GM21381 (cell line): Measurements from ENCODE around the gene SPATA32.

Experiments
- ATAC-seq: cut with Tn5 transposase; IDR thresholded peaks from one replicate; pipeline ENCODE4 v1.9.1; 2021; ENCODE audit warnings: mild to moderate bottlenecking, moderate library complexity; ENCODE audit not compliant: unreplicated experiment

Gene SPATA32

DNA sequence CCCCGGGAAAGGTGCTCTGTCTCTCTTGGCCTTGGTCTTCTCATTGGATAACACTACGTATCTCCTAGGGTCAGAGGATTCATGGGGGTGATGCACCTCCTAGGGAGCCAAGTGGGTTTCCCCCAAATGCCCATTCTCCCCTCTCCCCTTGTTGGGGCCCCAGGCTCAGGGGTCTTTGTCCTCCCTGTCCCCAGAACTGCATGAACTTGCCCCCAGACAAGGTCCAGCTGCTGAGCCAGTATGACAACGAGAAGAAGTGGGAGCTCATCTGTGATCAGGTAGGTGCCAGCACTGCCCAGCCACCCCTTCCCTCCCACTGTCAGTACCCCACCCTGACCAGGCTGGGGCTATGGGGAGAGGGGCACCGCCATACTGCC, 31.5 kb downstream of the SPATA32 start:
- no peak for ATAC-seq

DNA sequence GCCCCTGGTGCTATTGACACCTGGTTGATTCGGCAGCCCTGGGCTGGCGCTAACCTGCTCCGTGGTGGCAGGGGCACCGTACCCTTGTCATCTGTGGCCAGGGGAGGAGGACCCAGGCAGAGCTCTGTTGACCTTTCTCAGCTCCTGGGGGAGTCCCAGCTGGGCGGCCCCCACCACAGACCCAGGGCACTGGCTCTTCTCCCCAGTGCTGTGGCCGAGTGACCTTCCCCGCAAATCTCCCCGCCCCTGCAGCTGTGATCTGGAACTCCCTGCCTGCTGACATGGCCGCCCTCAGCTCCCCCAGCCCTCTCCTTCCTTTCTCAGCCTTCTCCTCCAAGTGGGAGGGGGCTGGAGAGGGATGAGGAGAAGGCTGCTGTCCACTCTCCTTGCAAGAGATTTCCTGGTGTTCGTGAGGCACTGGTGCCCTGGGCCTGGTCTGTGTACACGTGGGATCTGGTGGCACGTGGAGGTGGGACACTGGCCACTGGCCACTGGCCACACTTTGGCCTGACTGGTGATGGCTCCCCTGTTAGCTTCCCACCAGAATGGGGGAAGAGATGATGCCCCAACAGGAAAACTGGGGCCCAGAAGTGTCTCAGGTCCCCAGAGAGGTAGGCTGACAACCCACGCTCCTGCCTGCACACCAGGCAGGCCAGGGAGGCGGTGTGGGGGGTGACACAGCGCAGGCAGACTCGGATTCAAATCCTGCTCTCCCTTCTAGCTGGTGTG, 32.0 kb downstream of the SPATA32 start:
- ATAC-seq = no peak

DNA sequence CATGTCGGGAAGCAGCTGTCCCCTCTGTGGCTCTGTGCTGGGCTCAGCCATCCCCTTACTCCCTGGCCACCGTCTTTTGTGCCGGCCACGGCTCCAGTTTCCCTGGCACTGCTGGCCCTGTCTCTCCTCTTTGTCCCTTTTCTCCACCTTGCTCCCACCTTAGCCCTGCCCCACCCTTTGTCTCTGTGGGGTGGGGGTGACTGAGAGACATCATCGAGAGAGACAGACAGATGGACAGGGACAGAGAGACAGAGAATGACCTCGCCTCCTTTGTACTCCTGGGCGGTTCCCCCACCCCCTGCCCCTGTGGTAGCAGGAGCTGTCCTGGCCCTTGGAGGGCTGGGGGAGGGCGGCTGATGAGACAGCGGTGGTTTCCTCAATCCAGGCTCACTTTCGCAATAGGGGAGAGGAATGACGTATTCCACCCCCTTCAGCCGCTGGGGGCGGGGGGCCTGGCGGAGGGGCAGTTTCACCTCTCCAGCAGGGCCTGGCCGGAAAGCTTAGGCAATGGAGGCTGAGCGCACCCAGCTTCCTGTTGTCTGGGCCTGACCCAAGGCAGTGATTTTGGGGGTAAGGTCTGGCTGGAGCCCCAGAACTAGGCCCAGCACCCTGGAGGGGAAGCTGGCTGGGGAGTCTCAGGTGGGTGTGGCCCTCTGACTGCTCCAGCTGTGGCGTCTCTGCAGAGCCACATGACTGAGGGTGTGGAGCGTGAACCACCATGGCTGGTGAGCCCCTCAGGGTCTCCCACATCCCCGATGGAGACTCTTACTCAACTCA, 32.9 kb downstream of the SPATA32 start:
- peak; percentile 31 for ATAC-seq

DNA sequence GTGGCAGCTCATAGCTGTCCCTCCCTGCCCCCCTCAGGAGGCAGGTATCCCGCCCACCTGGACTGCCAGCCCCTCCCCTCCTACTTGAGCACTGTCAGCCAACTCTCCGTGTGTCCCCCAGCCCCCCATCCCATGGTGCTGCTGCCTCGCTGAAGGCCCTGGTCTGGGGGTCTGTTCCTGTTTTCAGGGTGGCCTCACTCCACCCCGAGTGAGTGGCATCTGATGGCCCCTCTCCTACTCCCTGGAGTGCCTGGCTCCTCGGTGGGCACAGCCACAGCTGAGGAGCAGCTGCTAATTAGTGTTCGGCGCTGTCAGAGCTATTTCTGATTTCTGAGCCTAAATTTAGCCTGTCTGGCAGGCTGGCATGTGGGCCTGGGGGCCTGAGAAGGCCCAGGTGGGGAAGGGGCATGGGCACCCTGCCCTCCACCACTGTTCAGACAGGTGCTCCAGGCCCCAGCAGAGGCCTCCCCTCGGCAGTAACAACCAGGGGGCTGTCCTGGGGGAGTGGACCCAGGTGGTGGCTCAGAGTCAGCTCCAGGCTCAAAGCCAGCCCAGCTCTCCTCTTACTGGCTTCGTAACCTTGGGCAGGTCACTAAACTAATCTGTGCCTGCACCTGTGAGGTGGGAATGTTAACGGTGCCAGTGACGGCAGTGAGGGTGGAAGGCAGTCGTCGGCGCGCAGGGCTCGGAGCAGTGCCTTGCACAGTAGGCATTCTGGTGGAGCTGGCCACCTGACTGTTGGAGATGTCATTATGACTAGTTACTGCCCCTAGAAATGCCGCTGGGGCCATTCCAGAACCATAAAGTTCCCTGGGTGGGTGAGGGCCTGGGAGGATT, 33.8 kb downstream of the SPATA32 start:
- ATAC-seq = no peak

DNA sequence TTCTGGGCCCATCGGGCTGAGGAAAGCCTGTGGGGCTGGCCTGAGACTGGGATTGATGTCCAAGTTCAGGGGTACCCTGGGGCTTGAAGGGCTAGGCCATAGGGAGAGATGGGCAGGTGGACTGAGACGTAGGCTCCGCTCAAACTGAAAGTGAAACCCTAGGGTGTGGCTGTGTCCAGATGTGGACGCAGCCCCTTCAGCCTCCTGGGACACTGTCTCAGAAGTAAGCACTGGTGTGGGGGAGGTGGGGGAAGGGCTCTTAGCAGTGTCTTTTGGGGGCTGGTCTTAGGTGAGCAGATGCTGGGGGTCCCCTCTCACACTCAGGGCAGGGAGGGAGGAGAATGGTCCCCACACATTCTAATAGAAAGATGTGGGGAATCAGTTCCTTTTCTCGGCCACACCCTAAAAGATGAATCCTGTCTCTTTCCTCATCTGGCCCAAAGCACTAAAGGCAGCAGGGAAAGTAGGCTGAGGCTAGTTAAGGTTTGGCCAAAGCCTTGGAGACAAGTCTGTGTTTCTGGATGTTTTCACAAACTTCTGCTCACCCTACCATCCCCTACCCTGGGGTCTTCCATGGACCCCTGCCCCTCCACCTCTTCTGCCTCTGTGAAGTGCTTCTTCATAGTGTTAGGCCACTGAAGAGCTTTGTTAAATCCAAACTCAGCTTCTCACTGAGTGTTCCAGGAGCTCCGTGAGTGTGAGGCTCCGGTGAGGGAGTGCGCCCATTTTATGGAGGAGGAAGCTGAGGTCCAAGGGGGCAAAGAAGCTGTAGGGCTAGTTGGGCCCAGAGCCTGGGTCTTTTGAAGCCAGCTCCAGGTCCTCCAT, 34.6 kb downstream of the SPATA32 start:
- ATAC-seq = no peak

DNA sequence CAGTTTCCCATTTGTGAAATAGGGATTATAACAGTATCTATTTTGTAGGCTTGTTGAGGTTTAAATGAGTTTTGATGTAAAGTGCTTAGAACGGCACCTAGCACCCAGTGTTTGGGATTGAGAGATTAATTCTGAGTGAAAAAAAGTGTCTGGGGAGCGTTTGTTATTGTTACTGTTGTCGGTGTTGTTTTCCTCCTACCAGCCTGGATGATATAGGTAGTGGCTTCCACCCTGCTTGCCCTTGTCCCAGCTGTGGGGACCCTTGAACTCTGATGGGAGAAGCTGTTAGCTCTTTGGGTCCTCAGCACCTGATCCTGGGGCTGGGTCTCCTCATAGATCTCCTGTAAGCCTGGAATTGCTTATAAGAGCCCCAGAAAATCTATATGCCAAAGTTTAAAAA, 35.3 kb downstream of the SPATA32 start:
- no peak for ATAC-seq

DNA sequence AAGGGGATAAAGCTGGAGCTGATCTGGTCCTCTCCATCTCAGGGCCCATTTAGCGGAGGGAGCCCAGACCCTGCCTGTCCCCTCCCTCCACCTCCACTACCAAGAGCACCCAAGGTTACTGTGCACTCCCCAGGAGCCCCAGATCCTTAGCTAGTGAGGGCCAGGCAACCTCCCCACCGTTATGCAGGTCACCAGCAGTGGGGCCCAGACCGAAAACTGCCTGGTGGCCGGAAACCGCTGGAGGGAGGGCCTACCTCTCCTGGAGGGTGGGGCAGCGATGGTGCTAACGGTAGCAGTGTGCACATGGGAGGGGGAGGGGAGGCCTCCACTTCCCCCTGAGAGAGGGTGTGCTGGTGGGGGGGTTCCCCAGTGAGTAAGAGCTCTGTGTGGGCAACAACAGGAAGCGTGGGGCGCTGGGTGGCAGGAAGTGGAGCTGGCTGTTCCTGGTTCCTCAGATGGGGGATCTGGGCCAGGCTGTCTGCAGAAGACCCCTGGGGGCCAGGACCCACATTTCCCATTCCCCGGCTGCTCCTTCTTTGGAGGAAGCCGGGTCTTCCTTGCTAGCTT, 35.8 kb downstream of the SPATA32 start:
- peak; percentile 47 for ATAC-seq

DNA sequence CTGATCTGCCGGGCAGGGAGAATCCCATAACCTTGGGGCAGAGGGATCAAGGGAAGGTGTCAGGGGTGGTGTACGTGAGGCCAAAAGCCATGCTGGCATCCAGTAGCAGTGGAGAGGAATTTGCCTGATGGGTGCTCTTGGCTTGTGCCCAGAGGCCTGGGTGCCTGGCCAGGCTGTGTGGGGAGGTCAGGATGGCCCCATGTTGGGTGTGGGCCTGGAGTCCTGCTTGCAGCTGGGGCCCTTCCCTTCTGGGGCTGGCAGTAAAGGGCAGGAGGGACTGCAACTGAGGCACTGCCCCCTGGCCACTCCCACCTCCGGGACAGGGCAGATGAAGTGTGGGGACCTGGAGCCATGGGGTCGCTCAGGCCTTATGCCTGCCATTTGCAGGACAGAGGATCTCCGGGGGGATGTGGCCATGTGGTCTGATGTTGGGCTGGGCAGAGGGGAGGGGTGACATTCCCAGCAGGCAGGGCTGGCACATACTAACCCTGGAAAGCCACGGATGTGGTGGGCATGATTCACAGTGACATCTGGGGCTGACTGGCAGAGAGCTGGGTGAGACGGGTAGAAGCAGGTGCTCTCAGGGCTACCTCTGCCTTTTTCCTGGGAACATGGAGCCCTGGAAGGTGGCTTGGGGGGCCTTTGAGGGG, 36.7 kb downstream of the SPATA32 start:
- ATAC-seq = no peak

DNA sequence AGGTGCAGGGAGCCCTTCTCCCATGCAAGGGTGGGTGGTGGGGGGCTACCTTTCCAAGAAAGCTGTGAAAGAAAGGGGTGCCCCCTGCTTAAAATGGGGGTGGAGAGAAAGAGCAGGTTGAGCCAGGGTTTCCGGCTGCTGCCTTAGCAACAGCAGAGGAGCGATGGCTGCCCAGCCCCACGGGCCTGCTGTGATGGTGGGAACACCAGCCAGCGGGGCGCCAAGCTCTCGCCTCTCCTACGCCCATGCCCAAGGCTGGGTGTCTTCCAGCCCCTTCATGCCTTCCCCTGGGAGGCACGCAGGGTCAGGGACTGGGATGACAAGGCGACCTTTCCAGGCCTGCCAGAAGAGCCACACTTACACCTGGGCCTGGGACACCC, 37.2 kb downstream of the SPATA32 start:
- no peak for ATAC-seq

DNA sequence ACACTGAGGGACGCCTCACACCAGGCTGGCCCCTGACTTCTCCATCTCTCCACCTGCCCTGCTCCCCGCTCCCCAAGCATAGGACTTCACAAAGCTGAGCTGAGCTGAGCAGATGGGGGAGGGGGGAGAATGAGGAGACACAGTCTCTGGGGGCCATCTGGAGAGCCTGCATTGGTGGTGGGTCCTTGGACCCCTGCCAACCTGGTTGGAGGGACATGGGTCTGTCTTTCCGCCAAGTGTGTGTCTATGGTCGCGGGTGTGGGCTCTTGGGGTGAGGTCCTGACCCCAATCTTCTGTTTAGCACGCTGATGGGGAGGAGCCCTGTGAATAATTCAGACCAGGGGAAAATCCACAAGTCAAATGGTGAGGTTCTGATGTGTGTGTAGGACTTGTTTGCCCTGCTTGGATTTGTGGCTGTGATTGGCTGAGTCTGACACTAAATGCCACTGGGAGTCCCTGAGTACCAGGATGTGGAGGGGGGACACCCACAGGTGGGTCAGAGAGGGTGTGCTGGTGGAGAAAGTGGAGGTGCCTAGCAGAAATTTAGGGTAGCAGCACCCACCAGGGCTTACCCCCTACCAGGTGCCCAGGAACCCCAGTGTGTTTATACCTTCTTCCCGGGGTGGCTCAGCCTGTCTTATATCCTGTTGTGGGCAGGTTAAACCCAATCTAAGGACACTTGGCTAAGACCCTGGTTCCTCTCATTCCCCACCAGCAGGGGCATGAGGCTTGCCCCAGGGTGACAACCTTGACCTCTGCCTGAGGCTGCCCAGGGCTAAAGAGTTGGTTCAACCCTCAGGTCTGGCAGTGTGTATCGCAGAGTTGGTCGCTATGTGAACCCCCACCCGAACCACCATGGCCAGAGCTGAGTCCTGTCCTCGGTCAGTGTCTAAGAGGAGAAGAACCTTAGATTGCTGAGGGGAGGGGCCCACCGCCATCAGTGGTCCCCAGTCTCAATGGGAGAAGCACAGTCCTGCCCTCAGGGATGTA, 38.1 kb downstream of the SPATA32 start:
- no peak for ATAC-seq

DNA sequence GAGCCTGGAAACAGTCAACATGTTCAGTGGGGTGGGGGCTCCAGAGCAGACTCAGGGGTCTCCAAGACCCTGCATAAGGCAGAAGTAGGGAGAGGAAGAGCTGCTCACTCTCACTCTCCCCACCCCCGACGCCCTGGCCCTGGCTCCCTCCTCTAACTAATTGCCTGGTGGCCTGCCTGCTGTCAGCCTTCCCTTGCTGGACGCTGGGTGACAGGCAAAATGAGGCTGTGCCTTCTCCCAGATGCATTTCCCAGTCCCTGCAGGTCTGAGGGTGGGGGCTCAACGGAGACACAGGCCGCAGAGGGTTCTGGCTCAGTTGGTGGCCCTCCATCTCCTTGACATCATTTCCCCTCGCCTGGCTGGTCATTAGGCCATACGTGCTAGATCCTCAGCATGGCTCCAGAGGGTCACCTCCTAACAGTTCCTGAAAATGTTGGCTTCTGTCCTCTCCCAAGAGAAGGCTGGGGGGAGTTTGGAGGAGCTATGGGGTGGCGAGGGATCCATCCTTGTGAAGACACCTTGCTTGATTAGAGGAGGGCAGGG, 38.8 kb downstream of the SPATA32 start:
- ATAC-seq = no peak

DNA sequence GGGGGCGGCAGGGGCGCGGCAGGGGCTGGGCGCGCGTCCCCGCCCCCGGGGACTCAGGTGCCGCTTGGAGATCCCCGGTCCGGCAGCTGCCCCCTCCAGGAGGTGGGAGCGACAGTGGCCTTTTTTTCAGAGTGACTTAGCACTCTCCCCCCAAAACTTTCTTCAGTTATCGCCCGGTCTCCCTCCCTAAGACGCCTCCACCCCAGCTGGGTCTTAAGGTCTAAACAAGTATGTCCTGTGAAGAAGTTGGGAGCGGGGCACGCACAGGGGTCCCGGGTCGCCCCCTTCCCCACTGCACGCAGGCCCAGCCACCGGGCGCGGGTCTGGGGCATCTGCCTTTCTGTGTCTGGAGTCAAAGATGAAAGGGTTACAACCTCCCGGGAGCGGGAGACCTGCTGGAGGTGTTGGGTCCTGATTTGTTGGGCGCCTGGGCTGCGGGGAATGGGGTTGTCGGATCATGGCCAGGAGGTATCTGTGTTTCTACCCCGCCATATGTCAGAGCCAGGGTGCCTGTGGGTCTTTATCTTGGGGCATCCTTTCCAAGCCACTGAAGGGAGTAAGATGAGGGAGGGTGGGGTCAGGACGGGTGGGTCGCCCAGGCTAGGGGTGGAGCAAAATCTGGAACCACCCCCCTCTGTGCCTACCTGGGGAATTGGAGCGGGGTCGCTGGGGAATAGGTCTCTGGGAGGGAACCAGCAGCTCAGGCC, 39.5 kb downstream of the SPATA32 start:
- no peak for ATAC-seq

DNA sequence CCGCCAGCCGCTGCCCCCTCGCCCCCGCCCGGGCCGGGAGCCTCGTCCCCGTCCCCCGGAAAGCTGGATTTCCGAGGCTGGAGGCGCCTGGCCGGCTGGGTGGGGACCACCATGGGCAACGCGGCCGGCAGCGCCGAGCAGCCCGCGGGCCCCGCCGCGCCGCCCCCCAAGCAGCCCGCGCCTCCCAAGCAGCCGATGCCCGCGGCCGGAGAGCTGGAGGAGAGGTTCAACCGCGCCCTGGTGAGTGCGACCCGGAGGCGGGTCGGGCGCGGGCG, 39.9 kb downstream of the SPATA32 start:
- ATAC-seq = no peak

DNA sequence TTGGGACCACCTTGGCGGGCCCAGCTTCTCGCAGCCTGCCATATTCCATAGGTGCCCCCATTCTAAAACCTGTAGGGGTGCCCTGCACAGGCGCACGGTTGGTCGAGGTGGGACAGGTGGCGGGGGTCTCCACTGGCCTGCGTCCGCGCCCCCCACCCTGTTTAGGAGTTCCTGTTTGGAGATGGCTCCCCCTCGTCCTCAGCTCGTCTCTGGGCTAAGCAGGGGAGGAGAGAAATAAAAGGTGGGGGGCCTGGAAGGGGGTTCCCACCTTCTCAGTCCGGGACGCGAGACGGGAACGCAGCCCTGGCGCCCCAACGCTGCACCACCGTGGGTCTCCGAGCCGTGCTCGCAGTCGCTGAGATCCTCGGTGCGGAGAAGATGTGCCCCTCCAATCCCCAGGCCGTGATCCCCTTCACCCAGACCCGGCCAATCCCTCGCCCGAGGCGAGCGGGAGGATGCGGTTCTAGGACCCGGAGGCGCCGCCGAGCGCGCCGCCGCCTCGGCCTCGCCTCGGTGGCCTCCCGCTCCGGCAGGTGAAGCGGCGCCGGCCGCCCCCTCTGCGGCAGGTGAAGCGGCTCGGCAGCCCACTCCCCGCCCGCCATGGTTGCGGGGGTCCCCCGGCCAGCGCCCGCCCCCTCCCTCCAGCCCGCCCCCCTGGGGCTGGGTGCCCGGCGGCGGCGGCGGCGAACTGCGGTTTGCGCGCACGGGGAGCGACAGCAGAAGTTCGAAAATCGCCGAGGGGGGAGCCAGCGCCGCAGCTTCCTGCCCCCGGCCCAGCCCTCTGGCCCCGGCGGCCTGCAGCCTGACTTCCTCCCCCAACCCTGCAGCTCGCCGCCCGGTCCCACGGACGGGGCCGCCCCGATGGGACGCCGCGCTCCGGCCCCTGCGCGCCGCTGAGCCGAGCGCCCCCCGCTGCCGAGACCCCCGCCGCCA, 40.5 kb downstream of the SPATA32 start, which contains the start of gene FMNL1:
Gene FMNL1, plus strand, starts transcription at position 805 of the 933 bp plus-strand sequence. CDS start 240 bp downstream, outside the sequence.
- no peak for ATAC-seq

DNA sequence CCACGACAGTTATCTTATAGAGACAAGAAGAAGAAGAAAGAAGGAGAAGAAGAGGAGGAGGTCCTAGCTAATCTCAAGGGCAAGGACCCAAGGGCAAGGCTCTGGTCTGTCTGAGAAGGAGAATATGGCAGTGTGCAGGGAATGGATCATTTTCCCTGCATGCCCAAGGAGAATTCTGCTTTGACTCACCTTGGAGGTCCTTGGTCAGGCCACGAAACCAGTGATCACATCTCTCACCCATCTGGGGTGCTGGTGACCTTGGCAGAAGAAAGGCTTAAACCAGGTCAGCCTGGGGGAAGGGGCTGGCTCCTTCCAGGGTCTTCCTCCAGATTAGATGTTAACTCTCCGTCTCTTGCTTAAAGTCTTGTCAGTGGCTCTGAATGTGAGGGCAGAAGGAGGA, 41.8 kb downstream of the SPATA32 start:
- no peak for ATAC-seq

DNA sequence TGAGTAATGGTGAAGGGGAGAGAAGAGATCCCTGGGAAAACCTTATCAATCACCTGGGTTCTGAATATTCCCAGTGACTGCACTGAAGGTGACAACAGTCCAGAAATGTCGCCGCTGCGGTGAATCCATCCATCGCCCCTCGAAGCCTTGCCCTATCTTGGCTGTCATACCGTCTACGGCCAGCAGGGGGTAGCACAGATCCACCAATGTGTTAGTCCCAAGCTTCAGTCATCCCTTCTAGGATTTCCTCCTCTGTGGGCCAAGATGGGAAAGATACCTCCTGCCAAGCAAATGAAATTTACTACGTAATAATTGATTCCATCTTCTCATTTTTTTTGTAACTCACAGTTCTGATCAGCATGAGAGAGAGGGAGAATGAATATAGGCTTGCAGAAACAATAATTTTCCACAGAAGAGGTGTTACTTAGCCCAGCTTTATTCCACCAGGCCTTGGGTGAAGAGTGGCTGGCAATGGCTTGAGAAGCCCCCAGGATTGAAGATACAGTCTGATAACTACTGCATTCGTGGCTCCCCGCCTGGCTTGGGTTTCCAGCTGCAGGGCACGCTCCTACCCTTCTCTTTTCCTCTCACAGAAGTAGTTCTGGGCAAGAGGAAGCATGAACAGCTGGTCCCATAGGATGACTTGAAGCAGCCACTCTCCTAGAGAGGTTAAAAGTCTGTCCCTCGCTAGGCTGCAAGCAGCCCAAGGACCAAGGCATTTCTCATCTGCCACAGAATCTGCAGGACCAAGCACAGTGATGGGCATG, 42.8 kb downstream of the SPATA32 start:
- no peak for ATAC-seq
